ENCODE results near the gene CIBAR2.

CIBAR2 gene

GRCh38 chr16:85112364-85112763, at the start of gene CIBAR2:
CIBAR2 (minus strand) TSS chr16:85112472; CDS start chr16:85112352, 120 bp downstream.
- TF ChIP-seq CTCF (IDR thresholded peaks at IDR 0.05; ENCODE audit: low read depth, low read length) = no peak
- no peak for DNase-seq (ENCODE audit: extremely low read depth, low read depth)

- TF ChIP-seq CTCF (IDR thresholded peaks at IDR 0.05; ENCODE audit: low read depth, low read length) = no peak
- DNase-seq (ENCODE audit: extremely low read depth, low read depth) = no peak
Measured at GRCh38 chr16:85159179-85159980, 47.1 kb upstream of the CIBAR2 start.

GRCh38 chr16:85158743-85159178, 46.5 kb upstream of the CIBAR2 start:
- no peak for DNase-seq (ENCODE audit: extremely low read depth, low read depth)
- no peak for TF ChIP-seq CTCF (IDR thresholded peaks at IDR 0.05; ENCODE audit: low read depth, low read length)

DNA sequence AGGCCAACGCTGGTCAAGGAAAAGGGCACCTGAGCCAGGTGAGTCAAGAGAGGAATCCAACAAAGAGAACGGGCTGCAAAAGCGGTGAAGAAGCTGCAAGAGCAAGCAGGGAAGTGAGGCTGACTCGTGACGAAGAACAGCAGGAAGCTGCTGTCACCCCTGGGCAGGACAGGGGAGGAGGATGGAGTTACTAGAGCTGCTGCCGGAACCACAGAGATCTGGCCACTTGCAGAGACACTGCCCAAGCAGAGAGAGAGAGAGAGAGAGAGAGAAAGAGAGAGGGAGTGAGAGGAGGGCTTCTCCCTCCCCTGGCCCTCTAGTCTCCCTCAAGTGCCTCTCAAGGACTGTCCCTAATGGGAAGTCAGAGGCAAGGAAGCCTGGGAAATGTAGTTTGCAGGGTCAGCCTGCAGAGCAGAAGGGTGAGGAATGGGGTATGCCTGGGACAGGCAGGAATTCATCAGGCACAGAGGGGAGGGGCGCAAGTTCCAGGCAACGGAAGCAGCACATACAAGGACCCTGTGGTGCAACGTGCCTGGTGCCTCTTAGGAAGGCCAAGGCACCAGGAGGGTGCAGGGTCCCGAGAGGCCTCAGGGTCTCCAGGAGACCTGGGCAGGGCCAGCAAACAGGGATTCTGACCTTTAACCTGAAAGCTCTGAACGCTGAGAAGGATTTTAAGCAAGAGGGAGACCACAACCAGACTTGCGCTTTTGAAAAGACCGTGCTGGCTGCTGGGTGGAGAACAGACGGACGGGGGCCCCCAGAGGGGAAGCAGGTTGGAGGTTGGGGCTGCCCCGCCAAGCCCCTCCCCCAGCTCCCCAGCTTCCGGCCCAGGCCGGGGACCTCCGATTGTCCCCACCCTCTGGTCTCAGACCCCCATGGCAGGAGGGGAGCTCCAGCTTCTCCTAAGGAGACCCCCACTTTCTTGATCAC, 45.8 kb upstream of the CIBAR2 start:
- no peak for TF ChIP-seq CTCF (IDR thresholded peaks at IDR 0.05; ENCODE audit: low read depth, low read length)
- no peak for DNase-seq (ENCODE audit: extremely low read depth, low read depth)

- no peak for DNase-seq (ENCODE audit: extremely low read depth, low read depth)
- no peak for TF ChIP-seq CTCF (IDR thresholded peaks at IDR 0.05; ENCODE audit: low read depth, low read length)
Measured at GRCh38 chr16:85157372-85157771, 45.1 kb upstream of the CIBAR2 start.

DNA sequence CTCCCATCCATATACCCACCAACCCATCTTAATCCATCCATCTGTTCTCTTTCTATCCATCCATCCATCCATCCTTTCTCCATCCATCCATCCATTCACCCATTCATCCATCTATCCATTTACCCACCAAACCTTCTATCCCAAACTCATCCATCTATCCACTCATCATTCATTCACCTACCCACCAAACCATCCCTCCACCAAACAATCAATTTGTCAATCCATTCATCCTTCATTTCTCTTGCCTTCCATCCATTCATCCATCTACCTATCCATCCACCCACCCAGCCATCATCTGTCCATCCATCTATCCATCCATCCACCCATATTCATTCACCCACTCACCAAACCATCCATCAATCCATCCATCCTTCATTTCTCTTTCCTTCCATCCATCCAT, 44.6 kb upstream of the CIBAR2 start:
- no peak for TF ChIP-seq CTCF (IDR thresholded peaks at IDR 0.05; ENCODE audit: low read depth, low read length)
- no peak for DNase-seq (ENCODE audit: extremely low read depth, low read depth)

DNA sequence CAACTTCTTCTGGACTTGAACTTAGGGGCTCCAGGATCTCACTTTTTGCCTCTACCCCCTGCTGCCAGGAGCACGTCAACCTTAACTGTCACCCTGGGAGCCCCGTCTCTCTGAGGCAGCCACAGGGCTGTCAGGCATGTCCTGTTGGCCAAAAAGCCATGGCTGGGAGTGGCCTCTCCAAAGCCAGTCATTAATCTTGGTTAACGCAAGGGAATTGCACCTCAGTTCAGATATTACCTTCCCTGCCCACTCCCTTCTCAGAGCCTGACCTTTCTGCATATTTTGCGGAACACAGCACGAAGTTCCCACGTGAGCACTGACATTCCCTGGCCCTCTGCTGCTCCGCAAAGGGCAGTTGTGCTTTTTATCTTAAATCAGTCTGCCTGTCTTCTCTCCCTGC, 44.2 kb upstream of the CIBAR2 start:
- DNase-seq (ENCODE audit: extremely low read depth, low read depth) = no peak
- no peak for TF ChIP-seq CTCF (IDR thresholded peaks at IDR 0.05; ENCODE audit: low read depth, low read length)

Data from AG09319 (cell line).